GM19397 (cell line): ENCODE results near the gene TSPAN4.

Source experiments
- ATAC-seq: cut with Tn5 transposase; IDR thresholded peaks from one replicate; pipeline ENCODE4 v1.9.1; 2021; ENCODE audit warnings: mild to moderate bottlenecking, moderate library complexity; ENCODE audit not compliant: unreplicated experiment

The TSPAN4 gene

DNA sequence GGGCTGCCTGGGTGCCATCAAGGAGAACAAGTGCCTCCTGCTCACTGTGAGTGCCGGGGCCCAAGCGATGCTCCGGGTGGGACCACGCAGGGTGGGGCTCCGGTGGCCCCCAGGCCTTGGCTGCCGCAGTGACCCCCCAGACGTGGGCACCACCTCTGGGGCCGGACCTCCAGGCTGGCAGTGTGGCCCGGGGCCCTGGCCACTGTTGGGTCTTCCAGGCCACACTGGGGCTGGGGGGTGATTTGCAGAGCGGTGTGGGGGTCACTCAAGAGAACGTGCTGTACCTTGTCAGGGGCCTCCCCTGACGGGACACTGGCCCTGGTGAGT, 20.0 kb downstream of the TSPAN4 start:
- no peak for ATAC-seq

DNA sequence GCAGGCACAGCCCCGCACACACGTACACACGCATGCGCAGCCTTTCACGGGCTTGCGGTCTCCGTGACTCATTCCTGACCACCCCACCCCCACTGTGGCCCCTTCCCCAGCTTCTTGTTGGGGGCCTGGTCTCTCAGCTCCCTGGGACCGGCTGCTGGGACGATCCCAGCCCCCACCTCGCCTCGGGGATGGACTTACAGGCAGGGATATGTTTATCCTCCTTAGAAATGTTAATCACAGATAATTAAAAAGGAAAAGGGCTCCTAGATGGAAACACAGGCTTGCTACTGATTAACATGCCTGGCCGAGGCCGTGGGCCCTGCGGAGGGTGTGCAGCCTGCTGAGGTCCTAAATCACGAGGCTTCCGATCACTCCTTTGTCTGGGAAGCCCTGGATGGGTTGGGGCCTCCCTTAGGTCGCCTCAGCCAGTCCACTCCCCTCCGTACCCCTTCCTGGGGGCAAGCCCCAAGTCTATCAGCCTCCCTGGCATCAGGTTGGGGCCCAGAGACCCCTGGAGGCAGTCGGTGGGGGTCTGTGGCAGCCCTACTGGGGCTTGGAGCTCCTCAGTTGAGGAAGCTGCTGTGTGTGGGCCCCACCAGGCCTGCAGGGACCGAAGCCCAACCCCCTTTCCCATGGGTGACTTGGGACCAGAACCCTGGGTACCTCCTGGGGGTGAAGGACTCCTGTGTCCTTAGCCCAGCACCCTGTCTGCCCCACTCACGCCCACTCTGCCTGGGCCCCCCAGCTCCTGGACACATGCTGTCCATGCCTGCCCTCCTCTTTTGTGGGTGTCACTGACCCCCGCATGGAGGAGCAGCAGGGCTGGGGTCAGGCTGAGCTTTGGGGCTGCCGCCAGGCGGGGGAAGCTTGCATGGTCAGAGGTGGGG, 20.6 kb downstream of the TSPAN4 start:
- no peak for ATAC-seq

DNA sequence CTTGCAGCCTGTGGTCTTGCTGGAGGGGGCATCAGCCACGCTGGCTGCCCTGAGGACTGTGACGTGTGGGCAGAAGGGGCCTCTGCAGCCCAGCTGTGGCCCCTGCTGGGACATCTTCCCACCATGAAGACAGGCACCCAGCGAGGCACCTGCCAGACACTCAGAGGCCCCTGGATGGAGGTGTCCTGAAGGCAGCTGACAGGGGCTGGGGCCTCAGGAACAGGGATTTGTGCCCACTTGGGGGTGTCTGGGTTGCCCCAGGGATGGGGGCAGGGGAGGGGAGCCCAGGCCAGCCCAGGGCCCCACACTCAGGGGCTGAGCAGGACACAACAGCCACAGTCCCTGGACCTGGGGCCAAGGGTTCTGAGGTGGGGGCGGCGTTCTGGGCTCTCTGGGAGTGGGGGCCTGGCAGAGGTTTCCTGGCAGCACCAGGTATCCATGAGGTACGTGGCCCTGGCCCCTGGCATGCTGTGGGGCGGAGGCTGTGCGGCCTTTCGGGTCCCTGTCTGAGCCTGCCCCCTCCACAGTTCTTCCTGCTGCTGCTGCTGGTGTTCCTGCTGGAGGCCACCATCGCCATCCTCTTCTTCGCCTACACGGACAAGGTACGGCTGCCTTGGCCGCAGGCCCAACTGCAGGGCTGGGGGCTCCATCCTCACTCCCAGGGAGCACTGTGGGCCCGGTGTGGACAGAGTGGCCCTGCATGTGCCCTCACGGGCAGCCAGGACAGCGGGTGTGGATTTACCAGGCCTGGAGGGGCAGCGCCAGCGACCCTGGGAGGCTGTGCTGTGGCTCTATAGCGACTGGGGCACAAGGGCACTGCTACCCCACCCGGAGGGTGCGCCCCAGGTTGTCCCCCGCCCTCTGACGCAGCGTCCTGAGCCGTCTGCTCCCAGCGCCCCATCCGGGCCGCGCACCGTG, 21.5 kb downstream of the TSPAN4 start:
- ATAC-seq, result no peak

DNA sequence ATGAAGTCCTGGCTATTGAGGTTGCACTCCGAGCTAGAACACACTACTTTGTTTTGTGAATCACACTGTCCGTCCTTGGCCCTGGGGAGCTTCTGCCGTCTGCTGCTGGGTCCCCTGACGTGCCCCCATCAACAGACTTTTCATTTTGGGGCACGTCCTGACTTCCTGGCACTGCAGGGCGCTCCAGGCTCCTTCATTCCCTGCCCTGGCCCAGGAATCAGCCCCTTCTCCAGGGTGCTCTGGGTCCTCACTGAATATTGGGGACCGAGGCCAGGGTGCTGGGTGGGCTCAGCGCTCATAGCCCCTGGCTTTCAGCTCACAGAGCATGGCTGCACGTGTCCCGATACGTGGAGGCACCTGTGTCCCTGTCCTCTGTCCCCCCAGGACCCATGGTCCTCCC, 22.2 kb downstream of the TSPAN4 start:
- ATAC-seq, result no peak

DNA sequence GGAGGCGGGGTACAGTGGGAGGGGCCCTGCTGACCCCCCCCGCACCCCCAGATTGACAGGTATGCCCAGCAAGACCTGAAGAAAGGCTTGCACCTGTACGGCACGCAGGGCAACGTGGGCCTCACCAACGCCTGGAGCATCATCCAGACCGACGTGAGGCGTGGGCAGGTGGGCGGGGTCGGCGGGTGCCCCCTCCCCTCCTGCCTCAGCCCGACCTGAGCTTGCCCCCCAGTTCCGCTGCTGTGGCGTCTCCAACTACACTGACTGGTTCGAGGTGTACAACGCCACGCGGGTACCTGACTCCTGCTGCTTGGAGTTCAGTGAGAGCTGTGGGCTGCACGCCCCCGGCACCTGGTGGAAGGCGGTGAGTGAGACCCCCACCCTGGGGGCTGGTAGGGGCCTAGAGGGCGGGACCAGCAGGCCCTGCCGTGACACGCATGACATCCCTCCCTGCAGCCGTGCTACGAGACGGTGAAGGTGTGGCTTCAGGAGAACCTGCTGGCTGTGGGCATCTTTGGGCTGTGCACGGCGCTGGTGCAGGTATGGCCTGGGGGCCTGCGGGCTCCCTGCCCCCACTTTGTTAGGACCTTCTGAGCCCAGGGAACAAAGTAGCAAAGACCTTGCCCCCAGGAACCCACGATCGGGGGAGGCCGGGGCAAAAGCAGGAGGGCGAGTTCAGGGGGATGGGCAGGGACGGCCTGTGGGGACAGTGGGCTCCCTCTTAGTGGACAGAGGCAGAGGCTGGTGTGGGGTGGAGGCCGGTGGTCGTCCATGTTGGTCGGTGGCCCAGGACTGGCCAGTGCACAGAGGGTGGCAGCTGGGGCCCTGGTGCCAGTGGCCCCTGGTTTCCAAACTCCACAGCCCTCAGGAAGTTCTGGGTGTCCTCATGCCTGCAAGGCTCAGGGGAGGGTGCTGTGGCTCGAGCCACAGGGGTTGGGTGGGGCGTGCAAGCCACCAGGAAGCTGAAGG, 23.1 kb downstream of the TSPAN4 start:
- no peak for ATAC-seq

DNA sequence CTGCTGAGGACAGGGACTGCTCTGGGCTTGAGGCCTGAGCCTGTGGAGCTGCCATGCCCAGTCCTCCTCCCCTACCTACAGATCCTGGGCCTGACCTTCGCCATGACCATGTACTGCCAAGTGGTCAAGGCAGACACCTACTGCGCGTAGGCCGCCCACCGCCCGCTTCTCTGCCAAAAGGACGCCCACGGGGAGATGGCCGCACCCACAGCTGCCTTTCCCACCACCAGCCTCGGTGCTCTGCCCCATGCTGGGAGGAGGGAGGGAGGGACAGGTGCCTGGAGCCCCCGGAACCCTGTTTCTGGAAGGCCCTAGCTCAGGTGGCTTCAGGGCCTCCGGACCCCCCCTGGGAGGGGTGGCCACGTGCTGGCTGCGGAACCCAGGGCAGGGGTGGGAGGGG, 23.8 kb downstream of the TSPAN4 start:
- no peak for ATAC-seq

DNA sequence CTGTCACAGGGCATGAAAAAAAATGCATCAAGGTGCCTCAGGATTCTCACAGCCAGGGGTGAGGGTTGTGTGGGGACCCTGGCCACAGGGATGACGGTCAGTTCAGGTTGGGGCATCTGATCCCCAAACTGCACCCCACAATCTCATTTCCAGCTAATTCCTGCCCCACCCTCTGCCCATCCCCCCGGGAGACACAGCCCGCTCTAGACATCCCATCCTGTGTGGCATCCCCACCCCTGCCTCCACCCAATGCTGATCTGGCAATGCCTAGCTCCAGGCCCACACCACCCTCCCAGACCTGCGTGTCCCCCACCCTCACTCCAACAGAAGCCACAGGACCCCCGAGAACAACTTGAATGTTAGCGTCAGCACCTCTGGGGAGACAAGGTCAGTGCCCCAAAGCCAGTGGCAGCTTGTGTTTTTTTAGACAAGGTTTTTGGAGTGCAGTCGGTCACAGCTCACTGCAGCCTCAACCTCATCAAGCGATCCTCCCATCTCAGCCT, 25.3 kb downstream of the TSPAN4 start:
- ATAC-seq, result no peak

DNA sequence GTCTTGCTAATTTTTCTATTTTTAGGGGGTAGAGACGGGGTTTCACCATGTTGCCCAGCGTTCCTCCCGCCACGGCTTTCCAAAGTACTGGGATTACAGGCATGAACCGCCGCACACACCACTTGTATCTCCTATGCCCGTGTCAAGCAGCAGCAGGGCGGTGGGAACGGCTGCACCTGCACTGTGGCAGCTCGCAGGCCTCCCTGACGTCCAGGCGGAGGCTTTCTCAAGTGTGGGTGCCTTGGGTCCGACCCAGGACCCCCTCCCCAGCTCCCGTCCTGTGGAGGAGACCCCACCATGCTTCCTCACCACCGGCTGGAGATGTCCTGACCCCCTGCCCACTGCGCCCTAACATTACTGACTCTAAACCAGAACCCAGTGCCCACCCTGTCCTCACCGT, 25.7 kb downstream of the TSPAN4 start:
- no peak for ATAC-seq

DNA sequence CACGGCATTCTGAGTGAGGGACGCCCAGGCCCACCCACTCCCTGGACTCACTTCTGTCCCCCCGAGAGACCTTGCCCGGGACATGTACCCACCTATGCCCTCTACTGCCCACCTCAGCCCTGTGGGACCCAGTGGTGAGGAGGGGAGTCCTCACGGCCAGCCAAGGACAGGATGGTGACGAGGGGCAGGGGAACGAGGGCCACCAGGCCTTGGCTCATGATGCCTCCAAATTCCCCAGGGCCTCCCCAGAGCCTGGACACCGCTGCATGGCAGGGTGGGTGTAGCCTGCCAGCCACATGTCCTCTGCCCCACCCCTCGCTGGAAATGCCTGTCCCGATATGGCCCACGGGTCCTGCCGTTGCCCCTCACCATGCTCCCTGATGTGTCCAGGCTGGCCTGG, 26.1 kb downstream of the TSPAN4 start:
- no peak for ATAC-seq

DNA sequence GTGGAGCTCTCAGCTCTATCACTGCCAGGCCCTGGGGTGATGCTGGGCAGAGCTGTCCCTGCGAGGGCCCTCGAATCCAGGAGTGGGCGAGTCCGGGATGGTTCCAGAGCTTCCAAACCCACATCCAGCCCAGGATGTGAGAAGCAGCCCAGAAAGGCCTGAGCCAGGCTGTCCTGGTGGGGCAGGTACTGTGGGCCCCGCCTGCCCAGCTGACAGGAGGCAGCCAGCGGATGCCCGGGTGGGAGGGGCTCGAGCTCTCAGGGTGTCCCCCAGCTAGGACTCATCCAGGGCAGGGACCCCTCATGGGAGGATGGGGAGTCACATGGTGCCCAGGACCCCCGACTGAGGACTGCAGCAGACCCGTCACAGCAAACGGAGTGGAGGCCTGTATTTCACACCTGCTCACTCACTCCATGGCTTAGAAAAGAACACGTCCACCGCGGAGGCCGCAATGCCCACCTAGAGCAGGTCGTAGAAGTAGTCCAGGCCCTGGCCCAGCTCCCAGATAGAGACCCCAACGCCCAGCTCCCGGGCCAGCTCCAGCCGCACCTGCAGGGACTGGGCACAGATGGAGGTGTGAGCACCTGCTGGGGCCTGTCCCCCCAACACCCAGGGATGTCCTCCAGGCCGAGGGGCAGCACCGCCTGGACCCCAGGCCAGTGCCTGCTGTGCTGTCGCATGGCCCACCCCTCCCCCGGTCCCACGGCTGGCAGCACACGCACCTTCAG, 26.9 kb downstream of the TSPAN4 start:
- no peak for ATAC-seq

DNA sequence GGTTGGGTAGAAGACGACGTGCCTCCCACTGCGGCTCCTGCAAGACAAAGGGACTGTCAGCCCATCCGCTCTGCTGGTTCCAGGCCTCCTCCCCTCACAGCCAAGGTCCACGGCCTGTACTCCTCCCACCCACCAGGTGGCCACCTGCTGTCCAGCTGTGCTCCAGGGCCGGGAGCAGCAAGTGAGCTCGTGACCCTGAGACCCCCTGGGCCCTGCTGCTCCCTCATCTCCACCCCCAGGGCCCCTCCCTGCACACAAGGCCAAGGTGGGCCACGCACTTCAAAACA, 27.4 kb downstream of the TSPAN4 start:
- no peak for ATAC-seq

DNA sequence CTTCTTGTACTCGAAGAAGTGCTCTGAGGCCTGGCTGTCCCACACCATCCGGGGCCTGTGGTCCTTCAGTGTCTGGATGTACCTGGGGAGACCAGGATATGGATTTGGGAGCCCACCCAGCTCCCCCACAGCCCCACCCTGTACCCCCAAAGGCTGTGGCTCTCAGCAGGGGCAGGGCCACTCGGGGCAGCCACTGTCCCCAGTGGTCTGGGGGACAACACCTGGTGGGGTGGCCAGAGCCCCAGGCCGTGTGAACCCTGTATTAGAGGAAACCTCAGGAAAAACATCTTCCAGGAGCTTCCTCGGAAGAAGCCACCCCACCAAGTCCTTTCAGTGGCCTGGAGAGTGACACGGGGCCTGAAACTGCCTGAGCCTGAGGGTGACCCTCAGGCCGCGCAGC, 27.8 kb downstream of the TSPAN4 start:
- no peak for ATAC-seq

DNA sequence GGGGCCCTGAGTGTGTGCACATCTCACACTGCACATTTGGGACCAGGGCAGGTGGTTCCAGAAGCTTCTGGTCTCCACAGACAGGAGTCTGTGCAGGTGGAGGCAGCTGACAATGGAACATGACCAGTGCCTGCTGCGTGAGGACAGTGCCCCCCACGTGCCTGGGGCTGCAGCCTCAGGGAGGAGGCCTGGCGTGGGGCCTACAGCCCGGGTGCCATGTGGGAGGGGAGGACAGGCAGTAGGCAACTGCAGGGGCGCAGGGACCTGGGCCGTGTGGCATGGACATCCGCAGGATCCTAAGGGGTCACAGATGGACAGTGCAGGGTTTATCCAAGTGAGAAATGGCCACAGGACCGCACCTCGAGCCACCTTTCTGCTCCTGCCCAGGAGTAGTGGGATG, 28.8 kb downstream of the TSPAN4 start:
- no peak for ATAC-seq

DNA sequence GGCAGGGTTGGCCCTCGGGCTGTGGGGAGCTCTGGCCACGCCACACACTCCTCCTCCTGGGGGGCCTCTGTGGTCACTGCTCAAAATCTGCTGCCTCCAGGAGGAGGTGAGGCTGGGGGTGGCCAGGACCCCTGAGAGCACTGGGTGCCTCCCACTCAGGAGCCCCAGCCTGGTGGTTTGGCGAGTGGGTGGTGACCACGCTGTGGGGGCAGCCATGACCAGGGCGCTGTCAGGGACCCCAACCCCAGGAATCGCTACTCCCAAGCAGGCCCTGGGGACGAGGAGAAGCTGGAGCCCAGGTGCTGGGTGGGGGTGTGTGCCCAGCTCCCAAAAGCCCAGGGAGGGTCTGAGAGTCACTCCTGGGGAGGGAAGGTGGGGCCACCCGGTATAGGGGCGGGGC, 30.1 kb downstream of the TSPAN4 start:
- ATAC-seq, result no peak

DNA sequence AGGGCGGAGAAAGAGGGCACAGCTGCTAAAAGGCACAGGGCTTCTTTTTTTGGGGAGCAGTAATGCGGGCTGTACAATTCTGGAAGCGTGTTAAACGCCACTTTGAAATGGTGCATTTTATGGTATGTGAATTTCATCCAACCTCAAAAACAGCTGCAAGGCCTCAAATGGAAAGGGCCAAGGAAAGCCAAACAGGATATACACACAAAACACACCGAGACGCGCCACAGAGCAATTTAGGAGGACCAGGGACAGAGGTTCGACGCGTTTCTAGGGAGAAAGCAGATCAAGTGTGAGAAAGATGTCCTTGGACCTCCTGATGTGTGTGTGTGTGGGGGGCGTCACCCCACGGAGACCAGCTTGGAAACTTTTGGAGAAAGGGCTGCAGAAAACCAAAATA, 31.1 kb downstream of the TSPAN4 start:
- ATAC-seq, result no peak

DNA sequence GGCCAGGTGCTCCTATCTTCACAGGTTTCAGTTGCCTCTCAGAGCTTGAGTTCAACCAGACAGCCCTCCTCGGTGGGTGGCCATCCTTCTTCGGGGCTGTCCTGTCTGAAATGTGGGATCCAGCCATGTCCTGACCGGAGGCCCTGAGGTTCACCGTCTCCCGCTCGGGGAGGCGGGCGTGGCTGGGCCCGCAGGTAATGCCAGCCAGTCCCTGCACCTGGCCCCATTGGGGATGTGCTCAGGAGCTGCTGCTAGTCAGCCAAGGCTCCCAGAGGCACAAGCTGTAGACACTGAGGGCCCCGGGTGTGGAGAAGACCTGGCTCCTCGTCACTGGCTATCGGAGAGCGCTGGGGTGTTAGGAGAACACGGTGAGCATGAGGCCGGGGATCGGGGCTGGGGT, 32.6 kb downstream of the TSPAN4 start:
- ATAC-seq, result no peak

DNA sequence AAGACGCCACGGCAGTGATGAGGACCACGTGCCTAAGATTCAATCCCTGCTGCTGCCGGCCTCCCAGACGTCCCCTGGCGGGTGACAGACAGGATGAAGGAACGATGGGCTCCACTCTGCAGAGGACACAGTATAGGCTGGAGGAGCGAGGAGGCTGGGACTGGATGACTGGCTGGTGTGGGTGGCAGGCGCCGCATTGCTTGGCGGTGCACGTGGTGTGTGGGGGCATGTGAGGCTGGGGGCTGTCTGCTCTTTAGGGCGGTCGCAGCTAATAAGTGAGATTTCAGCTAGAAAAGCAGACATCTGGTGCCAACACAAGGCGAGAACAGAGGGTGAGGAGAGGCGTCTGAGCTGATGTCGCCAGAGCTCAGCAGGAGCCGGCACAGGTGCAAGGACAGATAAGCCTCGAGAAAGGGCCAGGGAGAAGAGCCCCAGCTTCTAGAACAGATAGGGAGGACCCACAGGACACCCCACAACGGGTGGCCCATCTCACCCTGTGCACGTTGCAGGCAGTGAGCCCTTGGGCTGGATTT, 33.2 kb downstream of the TSPAN4 start:
- no peak for ATAC-seq

DNA sequence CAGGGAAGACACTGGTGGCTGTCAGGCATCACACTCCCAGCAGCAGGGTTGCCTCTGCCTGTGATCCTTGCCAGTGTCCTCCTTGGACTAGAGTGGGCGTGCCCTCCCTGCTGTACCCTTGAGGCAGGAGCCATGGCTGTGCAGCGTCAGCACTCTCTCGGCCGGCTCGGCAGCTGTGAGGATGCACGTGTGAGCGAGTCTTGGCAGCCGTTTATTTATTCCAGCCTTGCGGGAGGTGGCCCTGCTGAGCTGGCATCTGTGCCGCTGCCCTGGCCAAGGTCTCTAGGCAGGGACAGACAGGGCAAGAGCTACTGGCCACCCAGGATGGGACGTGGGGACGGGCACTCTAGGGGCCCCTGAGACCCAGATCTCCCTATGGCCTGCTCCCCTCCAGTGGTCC, 33.9 kb downstream of the TSPAN4 start:
- no peak for ATAC-seq

DNA sequence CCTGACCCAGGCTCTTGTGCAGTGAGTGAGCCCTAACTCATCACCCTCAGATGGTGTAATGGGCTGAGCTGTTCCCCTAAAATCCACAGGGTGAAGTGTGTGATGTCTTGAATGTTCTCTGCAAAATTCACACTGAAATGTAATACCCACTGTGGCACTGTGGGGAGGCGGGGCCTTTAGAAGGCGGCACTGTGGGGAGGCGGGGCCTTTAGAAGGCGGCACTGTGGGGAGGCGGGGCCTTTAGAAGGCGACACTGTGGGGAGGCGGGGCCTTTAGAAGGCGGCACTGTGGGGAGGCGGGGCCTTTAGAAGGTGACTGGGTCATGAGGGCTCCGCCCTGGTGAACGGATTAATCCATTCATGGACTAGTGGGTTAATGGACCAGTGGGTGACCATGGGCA, 34.9 kb downstream of the TSPAN4 start:
- no peak for ATAC-seq

DNA sequence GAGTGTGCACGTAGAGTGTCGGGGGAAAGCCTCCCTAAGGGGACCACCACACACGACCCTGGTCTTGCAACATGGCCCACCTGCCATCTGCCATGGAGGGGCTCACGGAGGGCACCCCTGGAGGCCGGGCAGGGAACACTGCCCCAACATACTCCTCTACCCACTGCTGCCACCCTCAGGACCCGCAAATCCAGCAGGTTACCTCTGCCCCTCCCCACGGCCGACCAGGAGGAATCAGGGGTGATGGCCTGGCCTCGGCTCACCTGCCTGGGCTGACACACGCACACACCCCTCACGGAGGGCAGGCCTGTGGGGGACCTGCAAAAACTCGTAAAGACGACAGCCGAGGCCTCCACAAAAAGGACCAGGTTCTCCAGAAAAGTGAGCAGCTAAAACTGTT, 37.8 kb downstream of the TSPAN4 start:
- no peak for ATAC-seq
